SU-DHL-6 (cell line): ENCODE measurements around the gene CAMK2D.

Source experiments
- EZH2phosphoT487 ChIP-seq: fragments of 200-600 bp; sonication (generic), shearing (Covaris generic); conservative IDR thresholded peaks from 2 replicates; pipeline ENCODE4 v1.6.1; 2018; ENCODE audit warnings: mild to moderate bottlenecking, antibody characterized with exemption, low read length, moderate library complexity, mixed read lengths
- TF ChIP-seq, protein P1 (sequence below): fragments of 200-600 bp; sonication (generic); IDR thresholded peaks from one replicate; pipeline ENCODE4 v1.5.1; 2017; ENCODE audit warnings: antibody characterized with exemption, mild to moderate bottlenecking, low read length, moderate library complexity; ENCODE audit not compliant: insufficient read depth, poor library complexity, severe bottlenecking

- TF ChIP-seq, protein P1, sequence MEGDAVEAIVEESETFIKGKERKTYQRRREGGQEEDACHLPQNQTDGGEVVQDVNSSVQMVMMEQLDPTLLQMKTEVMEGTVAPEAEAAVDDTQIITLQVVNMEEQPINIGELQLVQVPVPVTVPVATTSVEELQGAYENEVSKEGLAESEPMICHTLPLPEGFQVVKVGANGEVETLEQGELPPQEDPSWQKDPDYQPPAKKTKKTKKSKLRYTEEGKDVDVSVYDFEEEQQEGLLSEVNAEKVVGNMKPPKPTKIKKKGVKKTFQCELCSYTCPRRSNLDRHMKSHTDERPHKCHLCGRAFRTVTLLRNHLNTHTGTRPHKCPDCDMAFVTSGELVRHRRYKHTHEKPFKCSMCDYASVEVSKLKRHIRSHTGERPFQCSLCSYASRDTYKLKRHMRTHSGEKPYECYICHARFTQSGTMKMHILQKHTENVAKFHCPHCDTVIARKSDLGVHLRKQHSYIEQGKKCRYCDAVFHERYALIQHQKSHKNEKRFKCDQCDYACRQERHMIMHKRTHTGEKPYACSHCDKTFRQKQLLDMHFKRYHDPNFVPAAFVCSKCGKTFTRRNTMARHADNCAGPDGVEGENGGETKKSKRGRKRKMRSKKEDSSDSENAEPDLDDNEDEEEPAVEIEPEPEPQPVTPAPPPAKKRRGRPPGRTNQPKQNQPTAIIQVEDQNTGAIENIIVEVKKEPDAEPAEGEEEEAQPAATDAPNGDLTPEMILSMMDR = no peak
- no peak for TF ChIP-seq EZH2phosphoT487
These were observed 118.0 kb downstream of the CAMK2D start for GRCh38 chr4:113643505-113643904.
